Uterus (tissue), 4 donors: ENCODE results near the gene KRT72. TPM values are rescaled to one million over a fixed set of nuclear protein-coding genes. Genes with fewer than 3 reads are reported as not detected.

ENCODE experiments used
- DNase-seq, 2 donors: peaks; one replicate each; pipeline ENCODE4 v3.0.0-alpha.2; 2019 to 2020
- H3K27ac ChIP-seq, 2 donors: fragments of 200-600 bp; sonication (generic); 1 replicate in 1 of 2; 2 replicates in 1 of 2; pipeline ENCODE4 v1.5.1; 2016 to 2018
- H3K27me3 ChIP-seq, 2 donors: fragments of 200-600 bp; sonication (generic); one replicate each; pipeline ENCODE4 v1.5.1; 2018 to 2019; ENCODE audit warnings: control low read depth in 1 of 2
- H3K36me3 ChIP-seq, 2 donors: fragments of 200-600 bp; sonication (generic); one replicate each; pipeline ENCODE4 v1.5.1; 2019; ENCODE audit warnings: control low read depth in 1 of 2
- H3K4me1 ChIP-seq, 2 donors: fragments of 200-600 bp; sonication (generic); one replicate each; pipeline ENCODE4 v1.5.1; 2018 to 2019; ENCODE audit warnings: control low read depth in 1 of 2
- H3K4me3 ChIP-seq, 2 donors: fragments of 200-600 bp; sonication (generic); 1 replicate in 1 of 2; 2 replicates in 1 of 2; pipeline ENCODE4 v1.5.1; 2018 to 2019; ENCODE audit warnings: mild to moderate bottlenecking in 1 of 2
- H3K9me3 ChIP-seq, 2 donors: fragments of 200-600 bp; sonication (generic); one replicate each; pipeline ENCODE4 v1.5.1; 2019; ENCODE audit warnings: control low read depth in 1 of 2
- CTCF ChIP-seq, 4 experiments: fragments of 200-600 bp in 2 of 4; fragments of 450-650 bp in 2 of 4; sonication (generic) in 2 of 4; IDR thresholded peaks; one replicate each; pipeline ENCODE4 v1.5.1; 2016 to 2019; ENCODE audit warnings: antibody characterized with exemption in 4 of 4, mild to moderate bottlenecking in 2 of 4, moderate library complexity in 1 of 4
- POLR2A ChIP-seq, 2 donors: fragments of 450-650 bp; IDR thresholded peaks; one replicate each; pipeline ENCODE4 v1.6.1; 2016; ENCODE audit warnings: antibody characterized with exemption in 2 of 2, mild to moderate bottlenecking in 1 of 2, moderate library complexity in 1 of 2
- intact Hi-C: fragments of 100-400 bp; cut with DNase I; formaldehyde crosslinking; loops from one replicate; pipeline ENCODE4 v1.15.1; 2023; ENCODE audit warnings: low total_unique reads
- total RNA-seq, 4 donors: library from RNA; depleted of rRNA in 3 of 4; stranded (reverse); fragments of >200 nt in 3 of 4; gene quantifications; one replicate each; pipeline versions ENCODE4 v1.1.0 to v1.2.4, GENCODE V29; 2014 to 2023
- donor health status: DM: yes; HTN: yes; CAD: no.

The KRT72 gene
- total RNA-seq, 4 donors from 2014 or later: 0.51 TPM; not detected in 3

DNA sequence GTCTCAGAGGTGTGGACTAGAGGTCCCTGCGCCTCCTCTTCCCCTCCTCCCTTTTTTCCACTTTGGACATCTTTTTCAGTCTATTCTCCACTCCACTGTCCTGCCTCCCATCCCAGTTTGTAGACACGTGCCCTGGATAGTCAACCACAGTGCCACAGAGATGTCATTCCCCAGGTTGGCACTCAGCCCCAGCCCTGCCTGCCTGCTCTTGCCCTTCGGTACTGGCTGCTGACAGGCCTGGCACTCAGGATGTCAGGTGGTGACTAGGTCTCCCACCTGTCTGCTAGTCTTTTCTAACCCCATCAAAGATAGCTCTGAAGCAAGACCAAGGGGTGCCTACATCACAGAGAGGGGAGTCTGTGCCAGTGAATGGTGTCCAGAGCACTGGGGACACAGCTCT is 64.2 kb downstream of the KRT72 start:
- intact Hi-C loops: no loop called here
- Histone ChIP-seq H3K9me3 (no peaks in the 10 kb centered on the region), H3K4me1 (no peaks in the 10 kb centered on the region), H3K36me3 (no peaks in the 10 kb centered on the region), H3K27ac (no peak overlapping the region), H3K27me3 (no peaks in the 10 kb centered on the region), H3K4me3 (no peak overlapping the region)
- no peak for DNase-seq
- TF ChIP-seq CTCF (IDR thresholded peaks at IDR 0.05): no peak
- TF ChIP-seq POLR2A (IDR thresholded peaks at IDR 0.05): no peak

Other genes with a start within 250 kb of the KRT72 start
- under 1 TPM in 1 of 4 donors, not detected in 3; 0.76 TPM for gene KRT85, start 234.0 kb downstream of the KRT72 start, total RNA-seq
- under 1 TPM in 1 of 4 donors, not detected in 3; 0.14 TPM for gene KRT84, start 215.8 kb downstream of the KRT72 start, total RNA-seq
- gene KRT82, start 195.1 kb downstream of the KRT72 start, total RNA-seq: not detected
- gene KRT75, start 167.1 kb downstream of the KRT72 start, total RNA-seq: not detected
- not detected for gene KRT6B, start 149.3 kb downstream of the KRT72 start, total RNA-seq
- gene KRT6C, start 127.7 kb downstream of the KRT72 start, total RNA-seq: under 1 TPM in 2 of 4 donors, not detected in 2; 0.14 to 0.34 TPM
- gene KRT6A, start 108.2 kb downstream of the KRT72 start, total RNA-seq: 10 to 100 TPM in 1 of 4 donors, 1 to 10 TPM in 1, under 1 TPM in 1, not detected in 1; 0.90 to 48.5 (median 1.7) TPM
- 10 to 100 TPM in 1 of 4 donors, 1 to 10 TPM in 1, not detected in 2; 2.0 to 33.7 TPM for gene KRT5, start 81.1 kb downstream of the KRT72 start, total RNA-seq
- gene KRT71, start 48.3 kb downstream of the KRT72 start, total RNA-seq: not detected
- gene KRT74, start 27.6 kb downstream of the KRT72 start, total RNA-seq: not detected
- not detected for gene KRT73, start 17.1 kb upstream of the KRT72 start, total RNA-seq
- gene KRT2, start 50.7 kb upstream of the KRT72 start, total RNA-seq: not detected
- 1 to 10 TPM in 1 of 4 donors, under 1 TPM in 1, not detected in 2; 0.88 to 1.5 TPM for gene KRT1, start 78.9 kb upstream of the KRT72 start, total RNA-seq
- gene KRT77, start 102.1 kb upstream of the KRT72 start, total RNA-seq: not detected
- gene KRT76, start 175.9 kb upstream of the KRT72 start, total RNA-seq: not detected
- gene KRT3, start 194.7 kb upstream of the KRT72 start, total RNA-seq: not detected
- not detected for gene KRT4, start 212.7 kb upstream of the KRT72 start, total RNA-seq
- gene KRT79, start 232.8 kb upstream of the KRT72 start, total RNA-seq: not detected
- not detected for gene KRT78, start 247.5 kb upstream of the KRT72 start, total RNA-seq